ENCODE measurements around the gene PLEKHA7.

DNA sequence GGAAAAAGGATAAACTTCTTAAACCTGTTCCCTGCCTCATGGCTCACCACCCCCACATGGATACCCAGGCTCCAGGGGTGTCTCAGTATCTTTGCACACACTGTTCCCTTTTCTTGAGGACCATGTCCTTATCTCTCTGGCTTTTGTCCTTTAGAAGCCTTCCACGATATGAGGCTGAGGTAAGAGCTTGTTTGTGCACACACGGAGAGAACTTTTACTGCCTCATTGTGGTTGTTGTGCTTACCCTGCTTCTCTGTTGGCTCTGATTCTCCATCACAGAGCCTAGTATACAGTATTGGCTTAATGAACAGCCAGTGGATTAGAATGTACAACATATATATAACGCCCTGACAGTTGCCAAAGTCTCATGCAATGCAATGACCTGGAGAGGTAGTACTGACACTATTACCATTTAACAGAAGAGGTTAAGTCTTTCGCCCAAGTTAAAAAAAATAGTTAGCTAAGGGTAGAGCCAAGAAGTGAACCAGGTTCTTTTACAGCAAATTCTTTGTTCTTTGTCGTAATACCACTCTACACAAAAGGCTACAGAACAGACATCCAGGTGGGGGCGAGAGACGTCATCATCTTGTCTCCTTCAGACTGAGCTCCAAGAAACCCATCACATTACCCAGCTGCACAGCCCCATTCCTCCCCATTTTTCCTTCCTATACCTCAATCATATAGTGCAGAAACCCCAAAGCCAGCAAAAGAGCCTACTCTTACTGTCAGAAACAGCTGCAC is 117.3 kb downstream of the PLEKHA7 start:
- TF ChIP-seq, protein P1, sequence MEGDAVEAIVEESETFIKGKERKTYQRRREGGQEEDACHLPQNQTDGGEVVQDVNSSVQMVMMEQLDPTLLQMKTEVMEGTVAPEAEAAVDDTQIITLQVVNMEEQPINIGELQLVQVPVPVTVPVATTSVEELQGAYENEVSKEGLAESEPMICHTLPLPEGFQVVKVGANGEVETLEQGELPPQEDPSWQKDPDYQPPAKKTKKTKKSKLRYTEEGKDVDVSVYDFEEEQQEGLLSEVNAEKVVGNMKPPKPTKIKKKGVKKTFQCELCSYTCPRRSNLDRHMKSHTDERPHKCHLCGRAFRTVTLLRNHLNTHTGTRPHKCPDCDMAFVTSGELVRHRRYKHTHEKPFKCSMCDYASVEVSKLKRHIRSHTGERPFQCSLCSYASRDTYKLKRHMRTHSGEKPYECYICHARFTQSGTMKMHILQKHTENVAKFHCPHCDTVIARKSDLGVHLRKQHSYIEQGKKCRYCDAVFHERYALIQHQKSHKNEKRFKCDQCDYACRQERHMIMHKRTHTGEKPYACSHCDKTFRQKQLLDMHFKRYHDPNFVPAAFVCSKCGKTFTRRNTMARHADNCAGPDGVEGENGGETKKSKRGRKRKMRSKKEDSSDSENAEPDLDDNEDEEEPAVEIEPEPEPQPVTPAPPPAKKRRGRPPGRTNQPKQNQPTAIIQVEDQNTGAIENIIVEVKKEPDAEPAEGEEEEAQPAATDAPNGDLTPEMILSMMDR (IDR thresholded peaks at IDR 0.05; ENCODE audit: insufficient read depth, low read length), result no peak
- TF ChIP-seq, protein P2, sequence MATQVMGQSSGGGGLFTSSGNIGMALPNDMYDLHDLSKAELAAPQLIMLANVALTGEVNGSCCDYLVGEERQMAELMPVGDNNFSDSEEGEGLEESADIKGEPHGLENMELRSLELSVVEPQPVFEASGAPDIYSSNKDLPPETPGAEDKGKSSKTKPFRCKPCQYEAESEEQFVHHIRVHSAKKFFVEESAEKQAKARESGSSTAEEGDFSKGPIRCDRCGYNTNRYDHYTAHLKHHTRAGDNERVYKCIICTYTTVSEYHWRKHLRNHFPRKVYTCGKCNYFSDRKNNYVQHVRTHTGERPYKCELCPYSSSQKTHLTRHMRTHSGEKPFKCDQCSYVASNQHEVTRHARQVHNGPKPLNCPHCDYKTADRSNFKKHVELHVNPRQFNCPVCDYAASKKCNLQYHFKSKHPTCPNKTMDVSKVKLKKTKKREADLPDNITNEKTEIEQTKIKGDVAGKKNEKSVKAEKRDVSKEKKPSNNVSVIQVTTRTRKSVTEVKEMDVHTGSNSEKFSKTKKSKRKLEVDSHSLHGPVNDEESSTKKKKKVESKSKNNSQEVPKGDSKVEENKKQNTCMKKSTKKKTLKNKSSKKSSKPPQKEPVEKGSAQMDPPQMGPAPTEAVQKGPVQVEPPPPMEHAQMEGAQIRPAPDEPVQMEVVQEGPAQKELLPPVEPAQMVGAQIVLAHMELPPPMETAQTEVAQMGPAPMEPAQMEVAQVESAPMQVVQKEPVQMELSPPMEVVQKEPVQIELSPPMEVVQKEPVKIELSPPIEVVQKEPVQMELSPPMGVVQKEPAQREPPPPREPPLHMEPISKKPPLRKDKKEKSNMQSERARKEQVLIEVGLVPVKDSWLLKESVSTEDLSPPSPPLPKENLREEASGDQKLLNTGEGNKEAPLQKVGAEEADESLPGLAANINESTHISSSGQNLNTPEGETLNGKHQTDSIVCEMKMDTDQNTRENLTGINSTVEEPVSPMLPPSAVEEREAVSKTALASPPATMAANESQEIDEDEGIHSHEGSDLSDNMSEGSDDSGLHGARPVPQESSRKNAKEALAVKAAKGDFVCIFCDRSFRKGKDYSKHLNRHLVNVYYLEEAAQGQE (IDR thresholded peaks at IDR 0.05; ENCODE audit: insufficient replicate concordance, low read depth), result no peak
- TF ChIP-seq SPI1 (IDR thresholded peaks at IDR 0.05; ENCODE audit: borderline replicate concordance, low read depth) (no peak), POLR2AphosphoS5 (IDR thresholded peaks at IDR 0.05; ENCODE audit: low read depth) (no peak), GABPA (IDR thresholded peaks at IDR 0.05; ENCODE audit: low read depth) (no peak)
